HFFc6 (cell line): Measurements from ENCODE around the gene FUCA1. TPM values are rescaled to one million over a fixed set of nuclear protein-coding genes. Genes with fewer than 3 reads are reported as not detected.

Source experiments
- DNase-seq: peaks from one replicate; pipeline ENCODE4 v3.0.0-alpha.2; 2018
- H3K27ac Mint-ChIP-seq: 2 replicates; pipeline ENCODE4 v1.8.0; 2020; ENCODE audit warnings: mild to moderate bottlenecking, mixed read lengths
- H3K27me3 Mint-ChIP-seq: 2 replicates; pipeline ENCODE4 v1.8.0; 2021; ENCODE audit warnings: mild to moderate bottlenecking, moderate library complexity, mixed read lengths; ENCODE audit not compliant: insufficient read depth
- H3K36me3 Mint-ChIP-seq: 2 replicates; pipeline ENCODE4 v1.8.0; 2021; ENCODE audit warnings: low read depth, mixed read lengths
- H3K4me1 Mint-ChIP-seq: 2 replicates; pipeline ENCODE4 v1.8.0; 2020; ENCODE audit warnings: low read depth, mixed read lengths
- H3K4me3 Mint-ChIP-seq: 2 replicates; pipeline ENCODE4 v1.8.0; 2020; ENCODE audit warnings: mild to moderate bottlenecking, moderate library complexity, mixed read lengths
- H3K9me3 Mint-ChIP-seq: 2 replicates; pipeline ENCODE4 v1.8.0; 2020; ENCODE audit warnings: mild to moderate bottlenecking, mixed read lengths
- total RNA-seq, 6 experiments: library from RNA; stranded (reverse); fragmentation: NEBNext Ultra II Directional; extraction: Animal tissue kit (Norgen Biotek cat#: 25700); gene quantifications; 2 replicates in 1 of 6; 3 replicates in 5 of 6; pipeline ENCODE4 v1.2.3, GENCODE V29; 2021
- TF ChIP-seq, protein P1 (sequence below): fragments of 200-600 bp; sonication (generic); IDR thresholded peaks from 2 replicates; pipeline ENCODE4 v1.5.0; 2021; ENCODE audit warnings: antibody characterized with exemption, mild to moderate bottlenecking

FUCA1 gene
- total RNA-seq, 6 experiments from 2014 or later: 4.1 to 6.7 (median 5.8) TPM

DNA sequence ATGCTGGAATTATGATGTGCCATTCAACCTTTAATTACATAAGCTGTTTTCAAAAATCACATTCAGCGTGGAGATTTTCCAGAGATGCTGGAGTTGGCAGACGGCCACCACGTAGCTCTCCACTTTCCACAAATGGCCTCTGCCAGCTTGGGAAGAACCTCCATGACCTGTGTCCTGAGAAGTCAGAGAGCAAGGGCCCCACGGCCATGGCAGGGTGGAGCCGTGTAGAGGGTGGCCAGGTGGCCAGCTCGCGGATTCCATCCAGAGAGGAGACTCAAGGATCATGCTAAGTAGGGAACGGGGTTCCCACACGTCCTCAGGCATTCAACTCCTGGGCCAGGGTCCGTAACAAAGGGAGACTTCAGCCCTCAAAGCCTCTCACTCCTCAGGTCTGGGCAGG lies 66.2 kb downstream of the FUCA1 start:
- H3K4me1 Mint-ChIP-seq: peaks cover 17% of the 10 kb centered on the region
- TF ChIP-seq, protein P1, sequence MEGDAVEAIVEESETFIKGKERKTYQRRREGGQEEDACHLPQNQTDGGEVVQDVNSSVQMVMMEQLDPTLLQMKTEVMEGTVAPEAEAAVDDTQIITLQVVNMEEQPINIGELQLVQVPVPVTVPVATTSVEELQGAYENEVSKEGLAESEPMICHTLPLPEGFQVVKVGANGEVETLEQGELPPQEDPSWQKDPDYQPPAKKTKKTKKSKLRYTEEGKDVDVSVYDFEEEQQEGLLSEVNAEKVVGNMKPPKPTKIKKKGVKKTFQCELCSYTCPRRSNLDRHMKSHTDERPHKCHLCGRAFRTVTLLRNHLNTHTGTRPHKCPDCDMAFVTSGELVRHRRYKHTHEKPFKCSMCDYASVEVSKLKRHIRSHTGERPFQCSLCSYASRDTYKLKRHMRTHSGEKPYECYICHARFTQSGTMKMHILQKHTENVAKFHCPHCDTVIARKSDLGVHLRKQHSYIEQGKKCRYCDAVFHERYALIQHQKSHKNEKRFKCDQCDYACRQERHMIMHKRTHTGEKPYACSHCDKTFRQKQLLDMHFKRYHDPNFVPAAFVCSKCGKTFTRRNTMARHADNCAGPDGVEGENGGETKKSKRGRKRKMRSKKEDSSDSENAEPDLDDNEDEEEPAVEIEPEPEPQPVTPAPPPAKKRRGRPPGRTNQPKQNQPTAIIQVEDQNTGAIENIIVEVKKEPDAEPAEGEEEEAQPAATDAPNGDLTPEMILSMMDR: no peak
- H3K27ac Mint-ChIP-seq: no peak overlapping the region
- peaks cover 4% of the 10 kb centered on the region for H3K27me3 Mint-ChIP-seq
- H3K36me3 Mint-ChIP-seq: no peaks in the 10 kb centered on the region; the same call in 1 of the 2 replicates
- H3K9me3 Mint-ChIP-seq: no peaks in the 10 kb centered on the region
- H3K4me3 Mint-ChIP-seq: peak overlapping the region; percentile 32; the same call in 1 of the 2 replicates
- no peak for DNase-seq

DNA sequence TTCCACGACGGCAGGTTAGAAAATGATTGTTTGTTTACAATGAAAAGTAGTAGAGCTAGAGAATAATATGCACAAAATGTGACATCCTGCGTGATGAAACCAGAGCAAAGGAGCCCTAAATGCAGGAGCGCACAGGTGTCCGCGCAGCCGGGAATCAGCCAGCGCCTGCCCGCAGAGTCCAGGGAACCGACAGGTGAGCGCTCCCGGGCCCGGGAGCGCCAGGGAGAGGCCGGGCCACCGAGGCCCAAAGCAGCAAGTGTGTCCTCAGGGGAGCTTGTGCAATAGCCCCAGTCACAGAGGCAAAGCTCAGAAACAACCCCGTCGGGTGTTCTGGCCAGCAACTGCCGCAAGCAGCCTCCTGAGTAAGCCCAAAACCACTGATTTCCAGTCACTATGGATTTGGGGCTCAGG lies 66.7 kb downstream of the FUCA1 start:
- Mint-ChIP-seq H3K27ac (peak overlapping the region; percentile 38; the same call in 1 of the 2 replicates), H3K36me3 (peaks cover 4% of the 10 kb centered on the region; the same call in 1 of the 2 replicates), H3K9me3 (no peaks in the 10 kb centered on the region), H3K4me3 (peak overlapping the region; percentile 95), H3K27me3 (peaks cover 4% of the 10 kb centered on the region), H3K4me1 (peaks cover 17% of the 10 kb centered on the region)
- TF ChIP-seq, protein P1: no peak
- DNase-seq: no peak

DNA sequence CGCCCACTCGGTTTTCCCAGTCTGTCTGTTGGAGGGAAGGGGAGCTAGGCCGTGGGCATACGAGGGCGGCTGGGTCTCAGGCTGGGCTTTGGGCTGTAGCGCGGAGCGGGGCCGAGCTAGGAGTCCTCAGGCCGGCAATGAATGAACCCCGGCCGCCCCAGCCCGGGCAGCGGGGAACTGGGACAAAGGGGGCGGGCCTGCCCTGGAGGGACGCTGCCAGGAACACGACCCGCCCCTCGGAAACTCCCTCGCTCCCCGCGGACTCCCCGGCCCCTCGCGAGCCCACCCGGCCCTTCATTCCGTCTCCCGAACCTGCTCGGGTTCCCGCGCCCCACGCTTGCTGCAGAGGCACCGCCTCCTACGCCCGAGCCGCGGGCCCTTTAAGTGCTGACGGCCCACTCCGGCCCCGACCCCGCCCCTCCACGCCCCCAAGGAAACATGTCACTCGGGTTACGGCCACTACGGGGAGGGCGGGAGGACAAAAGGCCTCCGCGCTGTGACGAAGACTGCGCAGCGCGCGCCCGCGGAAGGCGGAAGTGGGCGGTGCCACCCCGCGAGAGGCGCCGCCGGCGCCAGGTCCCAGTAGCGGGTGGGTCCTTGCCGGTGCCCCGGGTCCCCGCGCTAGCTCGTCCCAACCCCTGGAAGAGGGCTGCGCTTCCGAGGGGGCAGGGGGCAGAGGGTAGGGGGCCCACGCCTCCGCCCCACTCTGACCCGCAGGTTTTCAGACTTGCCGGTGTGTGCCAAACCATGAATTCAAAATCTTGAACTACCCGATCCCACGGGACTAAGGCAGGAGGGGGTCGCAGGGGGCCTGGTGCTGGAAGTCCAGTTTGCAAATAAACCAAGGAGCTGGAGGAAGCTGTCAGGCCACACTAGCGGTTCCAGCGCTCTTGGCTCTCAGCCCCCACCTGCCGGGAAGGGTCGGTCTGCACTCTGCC lies 67.4 kb downstream of the FUCA1 start, which contains the start of gene GALE:
Gene GALE (minus strand): TSS at position 355 of the 938 bp plus-strand sequence. CDS start 1,747 bp downstream, outside the sequence.
- H3K9me3 Mint-ChIP-seq: no peaks in the 10 kb centered on the region
- DNase-seq: peak; percentile 90
- peak within 1 kb of the TSS; percentile 93 for H3K27ac Mint-ChIP-seq
- peak within 1 kb of the TSS; percentile 95 for H3K4me3 Mint-ChIP-seq
- H3K4me1 Mint-ChIP-seq: peaks cover 17% of the 10 kb centered on the region
- peaks cover 4% of the 10 kb centered on the region; the same call in 1 of the 2 replicates for H3K36me3 Mint-ChIP-seq
- TF ChIP-seq, protein P1: no peak; the same call in 1 of the 2 replicates
- peaks cover 4% of the 10 kb centered on the region for H3K27me3 Mint-ChIP-seq

DNA sequence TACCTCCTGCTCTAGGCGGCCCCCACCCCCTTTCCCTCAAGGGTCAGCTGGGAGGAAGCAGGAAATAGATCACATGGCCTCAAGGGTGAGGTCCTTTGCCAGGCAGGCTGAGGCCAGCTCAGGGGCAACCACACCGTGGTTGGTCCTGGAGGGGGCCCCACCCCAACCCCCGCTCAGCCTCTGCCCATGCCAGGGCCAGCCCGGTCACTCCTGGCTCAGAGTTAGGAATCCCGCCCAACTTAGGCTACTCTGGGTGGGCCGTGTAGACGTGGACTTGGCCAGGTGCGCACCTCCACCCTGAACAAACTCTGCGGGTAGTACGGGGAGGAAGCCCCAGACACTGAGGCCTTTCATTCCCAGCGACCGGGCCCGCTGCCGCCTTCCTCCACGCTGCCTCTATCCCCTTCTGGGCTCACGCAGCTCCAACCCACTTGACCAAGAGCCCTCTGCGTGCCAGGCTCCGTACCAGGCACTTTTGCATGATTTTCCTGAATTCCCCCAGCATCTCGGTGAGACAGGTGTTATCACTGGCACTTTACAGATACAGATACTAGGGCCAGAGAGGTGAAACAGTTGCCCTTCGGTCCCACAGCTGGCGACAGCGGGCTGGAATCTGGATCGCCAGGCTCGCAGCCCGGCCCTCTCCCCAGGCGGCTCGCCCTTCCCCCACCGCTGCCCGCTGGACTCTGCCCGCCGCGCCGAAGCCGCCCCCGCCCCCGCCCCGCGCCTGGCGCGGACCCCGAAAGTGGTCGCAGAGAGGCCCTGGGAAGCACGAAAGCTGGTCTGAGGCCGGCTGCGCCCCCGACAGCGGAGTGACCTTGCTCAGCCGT lies 68.3 kb downstream of the FUCA1 start:
- H3K4me1 Mint-ChIP-seq: peaks cover 17% of the 10 kb centered on the region
- H3K36me3 Mint-ChIP-seq: peaks cover 4% of the 10 kb centered on the region; the same call in 1 of the 2 replicates
- no peaks in the 10 kb centered on the region for H3K9me3 Mint-ChIP-seq
- peak overlapping the region; percentile 95 for H3K4me3 Mint-ChIP-seq
- H3K27ac Mint-ChIP-seq: peak overlapping the region; percentile 93
- TF ChIP-seq, protein P1: no peak
- peaks cover 3% of the 10 kb centered on the region for H3K27me3 Mint-ChIP-seq
- DNase-seq: peak; percentile 45

DNA sequence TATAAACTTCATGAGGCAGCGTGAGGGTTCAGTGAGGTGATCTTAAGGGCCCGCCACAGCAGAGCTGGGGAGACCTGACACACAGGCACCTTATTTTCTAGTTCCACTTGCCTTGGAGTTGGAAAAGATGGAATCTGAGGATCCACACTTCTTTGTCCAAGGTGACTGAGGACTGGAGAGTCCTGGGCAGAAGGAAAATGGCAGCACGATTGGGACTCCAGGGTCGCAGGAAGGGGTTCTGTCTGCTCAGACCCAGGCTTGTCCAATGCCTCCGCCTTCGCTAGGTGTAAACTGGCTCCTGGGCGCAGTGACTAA lies 68.9 kb downstream of the FUCA1 start:
- DNase-seq: no peak
- Mint-ChIP-seq H3K9me3 (no peaks in the 10 kb centered on the region), H3K27ac (peak overlapping the region; percentile 93), H3K4me3 (peak overlapping the region; percentile 95), H3K36me3 (peaks cover 4% of the 10 kb centered on the region; the same call in 1 of the 2 replicates), H3K4me1 (peaks cover 17% of the 10 kb centered on the region), H3K27me3 (peaks cover 5% of the 10 kb centered on the region)
- TF ChIP-seq, protein P1: no peak
